ENCODE data around the gene CYP4F12. TPM values are rescaled to one million over a fixed set of nuclear protein-coding genes. Genes with fewer than 3 reads are reported as not detected.

Gene CYP4F12
- total and polyA plus RNA-seq, 2 experiments from 2014 or later: not detected

DNA sequence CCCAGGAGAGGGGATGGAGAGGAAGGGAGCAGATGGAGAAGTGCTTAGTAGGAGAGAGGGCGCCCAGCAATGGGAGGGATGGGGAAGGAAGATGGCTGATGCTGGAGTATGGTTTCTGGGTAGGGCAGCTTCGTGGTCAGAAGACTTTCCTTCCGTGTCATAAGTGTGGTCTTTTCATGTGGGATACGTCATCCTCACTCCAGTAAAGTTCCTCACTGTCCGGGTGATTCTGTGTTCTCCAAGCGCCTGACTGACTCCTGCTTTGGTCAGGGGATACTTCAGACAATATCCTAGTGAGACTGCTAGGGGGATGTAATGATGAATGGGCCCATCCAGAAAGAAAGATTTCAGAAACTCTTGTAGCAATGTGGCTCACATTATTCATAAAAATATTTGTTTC, 61.0 kb downstream of the CYP4F12 start:
- Histone ChIP-seq H3K9me3 (ENCODE audit: low read depth) (no peaks in the 10 kb centered on the region), H3K27ac (no peak overlapping the region), H3K27me3 (no peaks in the 10 kb centered on the region), H3K36me3 (no peaks in the 10 kb centered on the region), H3K4me3 (no peak overlapping the region), H3K4me1 (ENCODE audit: low read depth) (no peaks in the 10 kb centered on the region)
- no peak for DNase-seq (ENCODE audit: low read depth in 1 of 2, low spot score in 1 of 2)
- TF ChIP-seq, protein P1, sequence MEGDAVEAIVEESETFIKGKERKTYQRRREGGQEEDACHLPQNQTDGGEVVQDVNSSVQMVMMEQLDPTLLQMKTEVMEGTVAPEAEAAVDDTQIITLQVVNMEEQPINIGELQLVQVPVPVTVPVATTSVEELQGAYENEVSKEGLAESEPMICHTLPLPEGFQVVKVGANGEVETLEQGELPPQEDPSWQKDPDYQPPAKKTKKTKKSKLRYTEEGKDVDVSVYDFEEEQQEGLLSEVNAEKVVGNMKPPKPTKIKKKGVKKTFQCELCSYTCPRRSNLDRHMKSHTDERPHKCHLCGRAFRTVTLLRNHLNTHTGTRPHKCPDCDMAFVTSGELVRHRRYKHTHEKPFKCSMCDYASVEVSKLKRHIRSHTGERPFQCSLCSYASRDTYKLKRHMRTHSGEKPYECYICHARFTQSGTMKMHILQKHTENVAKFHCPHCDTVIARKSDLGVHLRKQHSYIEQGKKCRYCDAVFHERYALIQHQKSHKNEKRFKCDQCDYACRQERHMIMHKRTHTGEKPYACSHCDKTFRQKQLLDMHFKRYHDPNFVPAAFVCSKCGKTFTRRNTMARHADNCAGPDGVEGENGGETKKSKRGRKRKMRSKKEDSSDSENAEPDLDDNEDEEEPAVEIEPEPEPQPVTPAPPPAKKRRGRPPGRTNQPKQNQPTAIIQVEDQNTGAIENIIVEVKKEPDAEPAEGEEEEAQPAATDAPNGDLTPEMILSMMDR (IDR thresholded peaks at IDR 0.05; ENCODE audit: low read depth, low read length): no peak

- no peaks in the 10 kb centered on the region for H3K9me3 ChIP-seq (ENCODE audit: low read depth)
- no peak for DNase-seq (ENCODE audit: low read depth in 1 of 2, low spot score in 1 of 2)
- H3K4me3 ChIP-seq: no peak within 1 kb of the TSS
- TF ChIP-seq, protein P1 (IDR thresholded peaks at IDR 0.05; ENCODE audit: low read depth, low read length): no peak
- H3K27me3 ChIP-seq: no peaks in the 10 kb centered on the region
- no peak within 1 kb of the TSS for H3K27ac ChIP-seq
- H3K4me1 ChIP-seq (ENCODE audit: low read depth): no peaks in the 10 kb centered on the region
- no peaks in the 10 kb centered on the region for H3K36me3 ChIP-seq
Measured at GRCh38 chr19:15737722-15738121, 64.8 kb downstream of the CYP4F12 start, which contains the start of gene OR10H3. Gene OR10H3 (plus strand): TSS chr19:15737985. CDS start chr19:15741393, 3,408 bp downstream.

- Histone ChIP-seq H3K9me3 (ENCODE audit: low read depth) (no peaks in the 10 kb centered on the region), H3K27ac (no peak overlapping the region), H3K36me3 (no peaks in the 10 kb centered on the region), H3K4me3 (no peak overlapping the region), H3K4me1 (ENCODE audit: low read depth) (no peaks in the 10 kb centered on the region), H3K27me3 (no peaks in the 10 kb centered on the region)
- DNase-seq (ENCODE audit: low read depth in 1 of 2, low spot score in 1 of 2): no peak
- TF ChIP-seq, protein P1 (IDR thresholded peaks at IDR 0.05; ENCODE audit: low read depth, low read length): no peak
Measured at GRCh38 chr19:15740785-15741184, 67.9 kb downstream of the CYP4F12 start.

Other genes with a start within 250 kb of the CYP4F12 start
- gene WIZ, start 223.1 kb upstream of the CYP4F12 start, total RNA-seq: 60.4 and 82.7 TPM in 2 replicates
- gene WIZ, start 223.1 kb upstream of the CYP4F12 start, polyA plus RNA-seq: 40.3 and 45.9 TPM in 2 replicates
- gene RASAL3, start 208.5 kb upstream of the CYP4F12 start, total RNA-seq: 0.14 TPM in 1 of 2 replicates, not detected in the other
- gene RASAL3, start 208.5 kb upstream of the CYP4F12 start, polyA plus RNA-seq: 0.46 TPM in 1 of 2 replicates, not detected in the other
- gene PGLYRP2, start 193.6 kb upstream of the CYP4F12 start, total RNA-seq: not detected in 2 replicates
- not detected in 2 replicates for gene PGLYRP2, start 193.6 kb upstream of the CYP4F12 start, polyA plus RNA-seq
- gene CYP4F22, start 164.6 kb upstream of the CYP4F12 start, total RNA-seq: not detected in 2 replicates
- gene CYP4F22, start 164.6 kb upstream of the CYP4F12 start, polyA plus RNA-seq: not detected in 2 replicates
- gene CYP4F8, start 57.9 kb upstream of the CYP4F12 start, total RNA-seq: not detected in 2 replicates
- gene CYP4F8, start 57.9 kb upstream of the CYP4F12 start, polyA plus RNA-seq: not detected in 2 replicates
- gene CYP4F3, start 32.2 kb upstream of the CYP4F12 start, total RNA-seq: not detected in 2 replicates
- not detected in 2 replicates for gene CYP4F3, start 32.2 kb upstream of the CYP4F12 start, polyA plus RNA-seq
- gene OR10H2, start 54.9 kb downstream of the CYP4F12 start, total RNA-seq: not detected in 2 replicates
- not detected in 2 replicates for gene OR10H2, start 54.9 kb downstream of the CYP4F12 start, polyA plus RNA-seq
- gene OR10H3, start 64.9 kb downstream of the CYP4F12 start, total RNA-seq: not detected in 2 replicates
- gene OR10H3, start 64.9 kb downstream of the CYP4F12 start, polyA plus RNA-seq: not detected in 2 replicates
- gene OR10H5, start 114.6 kb downstream of the CYP4F12 start, total RNA-seq: not detected in 2 replicates
- not detected in 2 replicates for gene OR10H5, start 114.6 kb downstream of the CYP4F12 start, polyA plus RNA-seq
- not detected in 2 replicates for gene OR10H1, start 142.6 kb downstream of the CYP4F12 start, total RNA-seq
- not detected in 2 replicates for gene OR10H1, start 142.6 kb downstream of the CYP4F12 start, polyA plus RNA-seq
- not detected in 2 replicates for gene CYP4F2, start 225.0 kb downstream of the CYP4F12 start, total RNA-seq
- gene CYP4F2, start 225.0 kb downstream of the CYP4F12 start, polyA plus RNA-seq: not detected in 2 replicates

Data from cardiac muscle cell (in vitro differentiated cells and primary cell).